ENCODE results near the gene ABCC5.

The ABCC5 gene

DNA sequence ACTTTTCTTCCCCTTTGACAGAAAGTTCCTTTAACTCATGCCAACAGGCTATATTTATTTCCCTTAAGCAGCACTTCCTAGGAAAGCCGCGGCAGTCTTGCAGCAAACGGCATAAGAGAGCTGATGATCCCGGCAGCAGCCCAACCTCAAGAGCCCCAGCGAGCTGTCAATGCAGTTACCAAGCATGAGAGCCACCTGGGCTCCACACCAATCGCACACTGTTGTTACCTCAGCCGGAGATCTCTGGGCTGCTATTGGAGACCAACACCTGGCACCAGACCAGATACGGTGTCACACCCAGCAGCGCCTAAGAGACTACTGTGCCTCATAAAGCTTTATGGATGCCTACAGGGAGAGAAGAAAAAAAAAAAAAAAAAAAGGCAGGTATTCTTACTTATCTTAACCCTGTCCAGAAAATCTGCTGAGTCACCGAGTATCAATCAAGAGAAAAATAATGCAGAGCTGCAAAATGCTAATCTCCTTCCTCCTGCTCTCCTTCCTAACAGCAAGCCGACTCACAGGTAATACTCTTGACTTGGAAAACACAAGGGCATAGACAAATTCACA lies 11.7 kb downstream of the ABCC5 start (continued):
- TF ChIP-seq GLIS1 (tag by site-specific recombination; IDR thresholded peaks at IDR 0.05), result peak; percentile 28; the same call in 1 of the 2 replicates
- no peak for TF ChIP-seq ZNF19 (tag by site-specific recombination; IDR thresholded peaks at IDR 0.05; ENCODE audit: low read depth)
- TF ChIP-seq ZNF558 (tag by site-specific recombination; IDR thresholded peaks at IDR 0.05), result no peak
- no peak for TF ChIP-seq ZNF560 (tag by site-specific recombination; IDR thresholded peaks at IDR 0.05; ENCODE audit: borderline replicate concordance)
- TF ChIP-seq EGR2 (tag by site-specific recombination; IDR thresholded peaks at IDR 0.05; ENCODE audit: low read depth), result no peak
- TF ChIP-seq, protein P1, sequence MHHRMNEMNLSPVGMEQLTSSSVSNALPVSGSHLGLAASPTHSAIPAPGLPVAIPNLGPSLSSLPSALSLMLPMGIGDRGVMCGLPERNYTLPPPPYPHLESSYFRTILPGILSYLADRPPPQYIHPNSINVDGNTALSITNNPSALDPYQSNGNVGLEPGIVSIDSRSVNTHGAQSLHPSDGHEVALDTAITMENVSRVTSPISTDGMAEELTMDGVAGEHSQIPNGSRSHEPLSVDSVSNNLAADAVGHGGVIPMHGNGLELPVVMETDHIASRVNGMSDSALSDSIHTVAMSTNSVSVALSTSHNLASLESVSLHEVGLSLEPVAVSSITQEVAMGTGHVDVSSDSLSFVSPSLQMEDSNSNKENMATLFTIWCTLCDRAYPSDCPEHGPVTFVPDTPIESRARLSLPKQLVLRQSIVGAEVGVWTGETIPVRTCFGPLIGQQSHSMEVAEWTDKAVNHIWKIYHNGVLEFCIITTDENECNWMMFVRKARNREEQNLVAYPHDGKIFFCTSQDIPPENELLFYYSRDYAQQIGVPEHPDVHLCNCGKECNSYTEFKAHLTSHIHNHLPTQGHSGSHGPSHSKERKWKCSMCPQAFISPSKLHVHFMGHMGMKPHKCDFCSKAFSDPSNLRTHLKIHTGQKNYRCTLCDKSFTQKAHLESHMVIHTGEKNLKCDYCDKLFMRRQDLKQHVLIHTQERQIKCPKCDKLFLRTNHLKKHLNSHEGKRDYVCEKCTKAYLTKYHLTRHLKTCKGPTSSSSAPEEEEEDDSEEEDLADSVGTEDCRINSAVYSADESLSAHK (tag by site-specific recombination; IDR thresholded peaks at IDR 0.05), result no peak
- no peak for TF ChIP-seq ZNF391 (tag by site-specific recombination; IDR thresholded peaks at IDR 0.05; ENCODE audit: borderline replicate concordance, low read depth)
- no peak for TF ChIP-seq ZNF114 (tag by site-specific recombination; IDR thresholded peaks at IDR 0.05)
- TF ChIP-seq PRDM2 (tag by site-specific recombination; IDR thresholded peaks at IDR 0.05; ENCODE audit: borderline replicate concordance), result no peak
- TF ChIP-seq, protein P2, sequence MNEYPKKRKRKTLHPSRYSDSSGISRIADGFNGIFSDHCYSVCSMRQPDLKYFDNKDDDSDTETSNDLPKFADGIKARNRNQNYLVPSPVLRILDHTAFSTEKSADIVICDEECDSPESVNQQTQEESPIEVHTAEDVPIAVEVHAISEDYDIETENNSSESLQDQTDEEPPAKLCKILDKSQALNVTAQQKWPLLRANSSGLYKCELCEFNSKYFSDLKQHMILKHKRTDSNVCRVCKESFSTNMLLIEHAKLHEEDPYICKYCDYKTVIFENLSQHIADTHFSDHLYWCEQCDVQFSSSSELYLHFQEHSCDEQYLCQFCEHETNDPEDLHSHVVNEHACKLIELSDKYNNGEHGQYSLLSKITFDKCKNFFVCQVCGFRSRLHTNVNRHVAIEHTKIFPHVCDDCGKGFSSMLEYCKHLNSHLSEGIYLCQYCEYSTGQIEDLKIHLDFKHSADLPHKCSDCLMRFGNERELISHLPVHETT (tag by site-specific recombination; IDR thresholded peaks at IDR 0.05), result no peak
- peak; percentile 42; the same call in 1 of the 2 replicates for TF ChIP-seq KLF9 (tag by site-specific recombination; IDR thresholded peaks at IDR 0.05; ENCODE audit: low read depth)
- TF ChIP-seq GFI1B (tag by site-specific recombination; IDR thresholded peaks at IDR 0.05), result no peak
- TF ChIP-seq, protein P3, sequence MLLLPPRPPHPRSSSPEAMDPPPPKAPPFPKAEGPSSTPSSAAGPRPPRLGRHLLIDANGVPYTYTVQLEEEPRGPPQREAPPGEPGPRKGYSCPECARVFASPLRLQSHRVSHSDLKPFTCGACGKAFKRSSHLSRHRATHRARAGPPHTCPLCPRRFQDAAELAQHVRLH (tag by site-specific recombination; IDR thresholded peaks at IDR 0.05), result no peak
- TF ChIP-seq ZNF777 (tag by site-specific recombination; IDR thresholded peaks at IDR 0.05; ENCODE audit: borderline replicate concordance), result no peak
- no peak for TF ChIP-seq FEZF1 (tag by site-specific recombination; IDR thresholded peaks at IDR 0.05)
- no peak for TF ChIP-seq ZNF626 (tag by site-specific recombination; IDR thresholded peaks at IDR 0.05)
- no peak for TF ChIP-seq ZNF266 (tag by site-specific recombination; IDR thresholded peaks at IDR 0.05; ENCODE audit: low read depth)
- TF ChIP-seq ZNF366 (tag by site-specific recombination; conservative IDR thresholded peaks at IDR 0.05), result peak; percentile 61
- no peak; the same call in 1 of the 2 replicates for TF ChIP-seq ZBTB20 (tag by site-specific recombination; IDR thresholded peaks at IDR 0.05)
- TF ChIP-seq PRDM10 (tag by site-specific recombination; IDR thresholded peaks at IDR 0.05), result no peak
- TF ChIP-seq ZNF354C (tag by site-specific recombination; IDR thresholded peaks at IDR 0.05; ENCODE audit: borderline replicate concordance, low read depth), result no peak
- TF ChIP-seq ZNF24 (tag by site-specific recombination; IDR thresholded peaks at IDR 0.05), result no peak
- TF ChIP-seq ZNF239 (tag by site-specific recombination; IDR thresholded peaks at IDR 0.05), result no peak
- no peak for TF ChIP-seq ZNF530 (tag by site-specific recombination; IDR thresholded peaks at IDR 0.05; ENCODE audit: low read depth)
- TF ChIP-seq, protein P4, sequence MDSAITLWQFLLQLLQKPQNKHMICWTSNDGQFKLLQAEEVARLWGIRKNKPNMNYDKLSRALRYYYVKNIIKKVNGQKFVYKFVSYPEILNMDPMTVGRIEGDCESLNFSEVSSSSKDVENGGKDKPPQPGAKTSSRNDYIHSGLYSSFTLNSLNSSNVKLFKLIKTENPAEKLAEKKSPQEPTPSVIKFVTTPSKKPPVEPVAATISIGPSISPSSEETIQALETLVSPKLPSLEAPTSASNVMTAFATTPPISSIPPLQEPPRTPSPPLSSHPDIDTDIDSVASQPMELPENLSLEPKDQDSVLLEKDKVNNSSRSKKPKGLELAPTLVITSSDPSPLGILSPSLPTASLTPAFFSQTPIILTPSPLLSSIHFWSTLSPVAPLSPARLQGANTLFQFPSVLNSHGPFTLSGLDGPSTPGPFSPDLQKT (IDR thresholded peaks at IDR 0.05; ENCODE audit: borderline replicate concordance, low read depth, low read length), result no peak
